GM12878 (cell line): Measurements from ENCODE around the gene ESPL1. TPM values are rescaled to one million over a fixed set of nuclear protein-coding genes. Genes with fewer than 3 reads are reported as not detected.

Experiments used
- BMI1 ChIP-seq: fragments of 450-650 bp; IDR thresholded peaks from 2 replicates; pipeline ENCODE4 v1.6.1; 2016; ENCODE audit warnings: mild to moderate bottlenecking, moderate library complexity, borderline replicate concordance
- CREB1 ChIP-seq: IDR thresholded peaks from 2 replicates; pipeline ENCODE4 v1.6.1; 2012; ENCODE audit warnings: low read depth, mild to moderate bottlenecking, inconsistent platforms
- E2F4 ChIP-seq: IDR thresholded peaks from 2 replicates; pipeline ENCODE4 v1.6.1; 2012; ENCODE audit warnings: low read depth, low read length, improper control_type of control experiment
- ETV6 ChIP-seq, 2 experiments: fragments of 450-650 bp in 1 of 2; IDR thresholded peaks in 1 of 2; conservative IDR thresholded peaks in 1 of 2; 2 replicates each; pipeline ENCODE4 v1.6.1; 2014; ENCODE audit warnings: antibody characterized with exemption in 1 of 2, borderline replicate concordance in 1 of 2, low read depth in 1 of 2, mild to moderate bottlenecking in 1 of 2, moderate library complexity in 1 of 2
- GATAD2B ChIP-seq: fragments of 450-650 bp; conservative IDR thresholded peaks from 2 replicates; pipeline ENCODE4 v1.6.1; 2017; ENCODE audit warnings: low read depth, mild to moderate bottlenecking, moderate library complexity
- HDAC2 ChIP-seq: fragments of 200-600 bp; sonication (generic); IDR thresholded peaks from 2 replicates; pipeline ENCODE4 v1.6.1; 2017
- HDAC6 ChIP-seq: fragments of 200-600 bp; sonication (generic); IDR thresholded peaks from one replicate; pipeline ENCODE4 v1.8.0; 2017; ENCODE audit warnings: antibody characterized with exemption; ENCODE audit not compliant: unreplicated experiment
- HDGF ChIP-seq: fragments of 450-650 bp; IDR thresholded peaks from 2 replicates; pipeline ENCODE4 v1.6.1; 2016; ENCODE audit warnings: antibody characterized with exemption
- JUND ChIP-seq: IDR thresholded peaks from 2 replicates; pipeline ENCODE4 v1.6.1; 2012; ENCODE audit warnings: low read depth, mild to moderate bottlenecking, low read length, improper control_type of control experiment, moderate library complexity
- MEF2B ChIP-seq: fragments of 450-650 bp; IDR thresholded peaks from 2 replicates; pipeline ENCODE4 v1.6.1; 2018; ENCODE audit warnings: mild to moderate bottlenecking, moderate library complexity; ENCODE audit not compliant: partially characterized antibody, poor library complexity, severe bottlenecking
- NR2F1 ChIP-seq: fragments of 450-650 bp; conservative IDR thresholded peaks from 2 replicates; pipeline ENCODE4 v1.6.1; 2017; ENCODE audit warnings: mild to moderate bottlenecking
- NRF1 ChIP-seq: conservative IDR thresholded peaks from 2 replicates; pipeline ENCODE4 v1.6.1; 2011; ENCODE audit warnings: mild to moderate bottlenecking, low read depth, low read length, improper control_type of control experiment
- PAX5 ChIP-seq: IDR thresholded peaks from 2 replicates; pipeline ENCODE4 v1.6.1; 2011; ENCODE audit warnings: low read depth, low read length, borderline replicate concordance
- RAD51 ChIP-seq: fragments of 450-650 bp; IDR thresholded peaks from 2 replicates; pipeline ENCODE4 v1.6.1; 2016; ENCODE audit warnings: moderate library complexity, mild to moderate bottlenecking, inconsistent platforms
- RELA ChIP-seq: fragments of 450-650 bp; IDR thresholded peaks from 2 replicates; pipeline ENCODE4 v1.8.0; 2014; ENCODE audit warnings: borderline replicate concordance; ENCODE audit not compliant: partially characterized antibody
- SIN3A ChIP-seq: IDR thresholded peaks from 2 replicates; pipeline ENCODE4 v1.6.1; 2012; ENCODE audit warnings: low read depth, low read length, improper control_type of control experiment
- SREBF2 ChIP-seq: IDR thresholded peaks from 2 replicates; pipeline ENCODE4 v1.6.1; 2012; ENCODE audit warnings: mild to moderate bottlenecking, low read length
- SRF ChIP-seq, 2 experiments: IDR thresholded peaks; 2 replicates each; pipeline ENCODE4 v1.6.1; 2011; ENCODE audit warnings: low read depth in 2 of 2, low read length in 2 of 2, mild to moderate bottlenecking in 1 of 2, moderate library complexity in 1 of 2
- SUPT20H ChIP-seq: IDR thresholded peaks from 2 replicates; pipeline ENCODE4 v1.6.1; 2011; ENCODE audit warnings: low read depth, mild to moderate bottlenecking, low read length, moderate library complexity, borderline replicate concordance; ENCODE audit not compliant: control insufficient read depth
- TBL1XR1 ChIP-seq: IDR thresholded peaks from 2 replicates; pipeline ENCODE4 v1.6.1; 2012; ENCODE audit warnings: low read depth, low read length, improper control_type of control experiment
- ZBTB11 ChIP-seq: fragments of 450-650 bp; formaldehyde crosslinking; IDR thresholded peaks from 2 replicates; pipeline ENCODE4 v1.5.0; 2022; ENCODE audit warnings: mild to moderate bottlenecking, missing genetic modification characterization
- ZNF274 ChIP-seq: IDR thresholded peaks from one replicate; pipeline ENCODE4 v1.8.0; 2011; ENCODE audit not compliant: insufficient read length, insufficient read depth
- polyA plus RNA-seq, 11 experiments: library from polyadenylated mRNA; depleted of rRNA in 4 of 11; unstranded in 6 of 11; stranded (reverse) in 5 of 11; fragments of >200 nt; fragmentation: Nextera tagmentation in 4 of 11; fragmentation: Illumina TruSeq in 1 of 11; extraction: Ambion mirVana in 4 of 11; extraction: Trizol in 1 of 11; gene quantifications; 1 replicate in 1 of 11; 2 replicates in 10 of 11; pipeline versions ENCODE4 v1.2.1 to v1.2.3, GENCODE V29; 2011 to 2016; ENCODE audit warnings: inconsistent platforms in 2 of 11, missing spikeins in 2 of 11, low read depth in 1 of 11
- total RNA-seq, 4 experiments: library from RNA; depleted of rRNA in 3 of 4; stranded (reverse); fragments of >200 nt in 3 of 4; fragmentation: Illumina TruSeq in 1 of 4; extraction: Trizol in 1 of 4; gene quantifications; 2 replicates each; pipeline versions ENCODE4 v1.2.1 to v1.2.3, GENCODE V29; 2013 to 2021

The ESPL1 gene
- total and polyA plus RNA-seq, 10 of the 15 experiments (the other 5 are each of a cell fraction or from before 2014, with no cell fraction given) = 2.1 to 61.9 (median 21.2) TPM

- TF ChIP-seq CREB1 = no peak
- no peak for TF ChIP-seq HDAC2
- TF ChIP-seq RAD51 = no peak
- no peak for TF ChIP-seq ZBTB11 (CRISPR knock-in tag)
- 0 out of 4 replicates have a peak, but pooled peaks of 1 of the 2 experiments have one; percentile 12 for TF ChIP-seq ETV6 (conservative IDR thresholded peaks at IDR 0.05 in 1 of 2, IDR thresholded peaks at IDR 0.05 in 1 of 2; ENCODE audit: borderline replicate concordance in 1 of 2, low read depth in 1 of 2)
- TF ChIP-seq SREBF2 = no peak
- no peak for TF ChIP-seq HDAC6
- TF ChIP-seq NRF1 = no peak
- no peak; the same call in 1 of the 2 replicates for TF ChIP-seq SIN3A
- TF ChIP-seq PAX5 = no peak
- TF ChIP-seq MEF2B = no peak
- peak; percentile 32; the same call in 1 of the 2 replicates for TF ChIP-seq NR2F1
- TF ChIP-seq E2F4 = no peak
- no peak for TF ChIP-seq RELA
- no peak for TF ChIP-seq BMI1
- no peak for TF ChIP-seq JUND
- TF ChIP-seq GATAD2B = peak; percentile 22
- no peak for TF ChIP-seq TBL1XR1
- TF ChIP-seq SRF (IDR thresholded peaks at IDR 0.05; ENCODE audit: low read depth in 2 of 2, low read length in 2 of 2) = no peak
- TF ChIP-seq SUPT20H = no peak
- TF ChIP-seq HDGF = no peak
- no peak for TF ChIP-seq ZNF274
Measured at GRCh38 chr12:53220694-53221202, 47.4 kb upstream of the ESPL1 start (continued).
